ENCODE measurements around the gene PARD6B.

Gene PARD6B

GRCh38 chr20:50724851-50725723 lies 6.3 kb upstream of the PARD6B start:
- H3K9ac ChIP-seq (ENCODE audit: low read depth, low read length) = peak overlapping the region; percentile 23; the same call in 1 of the 2 replicates
- H3K36me3 ChIP-seq (ENCODE audit: insufficient read depth, low read length) = no peaks in the 10 kb centered on the region
- peaks cover 32% of the 10 kb centered on the region for H3K4me1 ChIP-seq (ENCODE audit: insufficient read depth, low read length)
- H3K9me3 ChIP-seq (ENCODE audit: control insufficient read depth, insufficient read depth, low read length) = no peaks in the 10 kb centered on the region

GRCh38 chr20:50725724-50726005 lies 5.7 kb upstream of the PARD6B start:
- Histone ChIP-seq H3K9me3 (ENCODE audit: control insufficient read depth, insufficient read depth, low read length) (no peaks in the 10 kb centered on the region), H3K36me3 (ENCODE audit: insufficient read depth, low read length) (no peaks in the 10 kb centered on the region), H3K9ac (ENCODE audit: low read depth, low read length) (no peak overlapping the region), H3K4me1 (ENCODE audit: insufficient read depth, low read length) (peaks cover 32% of the 10 kb centered on the region)

- H3K9ac ChIP-seq (ENCODE audit: low read depth, low read length) = no peak overlapping the region
- no peaks in the 10 kb centered on the region for H3K36me3 ChIP-seq (ENCODE audit: insufficient read depth, low read length)
- H3K9me3 ChIP-seq (ENCODE audit: control insufficient read depth, insufficient read depth, low read length) = no peaks in the 10 kb centered on the region
- peaks cover 32% of the 10 kb centered on the region for H3K4me1 ChIP-seq (ENCODE audit: insufficient read depth, low read length)
Observed at GRCh38 chr20:50726955-50727791, 4.2 kb upstream of the PARD6B start.

GRCh38 chr20:50727792-50728485 lies 3.4 kb upstream of the PARD6B start:
- H3K4me1 ChIP-seq (ENCODE audit: insufficient read depth, low read length) = peaks cover 32% of the 10 kb centered on the region
- H3K9me3 ChIP-seq (ENCODE audit: control insufficient read depth, insufficient read depth, low read length) = no peaks in the 10 kb centered on the region
- no peak overlapping the region for H3K9ac ChIP-seq (ENCODE audit: low read depth, low read length)
- H3K36me3 ChIP-seq (ENCODE audit: insufficient read depth, low read length) = no peaks in the 10 kb centered on the region

DNA sequence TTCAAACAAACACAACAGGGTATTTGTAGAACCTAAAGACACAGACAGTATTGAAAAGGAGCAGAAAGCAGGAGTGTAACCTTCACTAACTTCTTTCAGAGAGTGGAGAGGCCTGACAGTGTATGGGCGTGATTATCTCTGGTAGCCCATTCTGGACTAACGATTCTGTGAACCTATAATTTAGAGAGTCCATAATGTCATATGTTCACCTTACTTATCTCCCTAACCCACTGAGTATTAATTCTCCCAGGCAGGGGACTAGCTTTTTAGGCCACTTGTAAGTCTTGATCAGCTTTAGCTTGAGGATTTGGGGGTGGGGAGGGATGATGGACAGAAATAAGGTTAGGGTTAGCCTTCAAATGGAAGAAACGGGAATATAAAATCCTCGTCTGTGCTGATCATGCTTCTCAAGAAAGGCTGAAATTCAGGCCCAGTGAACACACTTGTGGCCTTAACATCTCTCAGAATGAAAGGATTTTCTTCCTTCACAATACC lies 2.8 kb upstream of the PARD6B start:
- no peak overlapping the region for H3K9ac ChIP-seq (ENCODE audit: low read depth, low read length)
- no peaks in the 10 kb centered on the region for H3K36me3 ChIP-seq (ENCODE audit: insufficient read depth, low read length)
- H3K4me1 ChIP-seq (ENCODE audit: insufficient read depth, low read length) = peaks cover 36% of the 10 kb centered on the region

DNA sequence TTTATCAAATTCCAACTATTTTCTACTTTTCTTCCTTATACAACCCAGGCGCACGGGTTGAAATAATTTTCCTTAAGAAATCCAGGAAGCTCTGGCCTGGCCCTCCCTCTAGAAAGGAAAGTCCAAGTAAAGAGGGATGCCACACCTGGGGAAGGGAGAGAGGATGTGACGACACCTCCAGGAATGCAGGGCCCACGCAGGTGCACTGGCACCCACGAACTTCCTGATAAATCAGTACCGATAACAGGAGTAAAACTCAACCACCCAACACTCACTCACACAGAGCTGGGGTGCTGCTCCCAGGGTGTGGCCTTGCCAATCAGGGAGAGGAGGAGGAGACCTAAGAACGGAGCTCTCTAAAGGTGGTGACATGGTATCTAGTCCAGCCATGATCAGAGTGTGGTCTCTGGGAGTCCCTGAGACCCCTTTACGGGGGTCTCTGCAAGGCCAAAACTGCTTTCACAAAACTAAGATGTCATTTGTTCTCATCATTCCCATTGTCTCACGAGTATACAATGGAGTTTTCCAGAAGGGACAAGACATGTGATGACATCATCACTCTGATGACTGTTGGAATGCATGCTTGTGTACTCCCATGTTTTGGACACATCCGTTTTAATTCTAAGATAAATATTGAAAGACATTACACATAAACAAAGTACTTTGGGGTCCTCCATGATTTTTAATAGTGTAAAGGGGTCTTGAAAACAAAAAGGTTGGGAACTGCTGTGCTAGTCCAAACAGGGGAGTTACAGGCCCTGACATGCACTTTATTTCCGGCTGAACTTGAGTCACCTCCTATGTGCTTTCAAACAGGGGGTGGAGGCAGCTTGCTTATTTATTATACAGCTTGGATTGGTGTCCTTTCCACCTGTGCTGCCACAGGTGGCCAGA lies 2.2 kb upstream of the PARD6B start:
- Histone ChIP-seq H3K9me3 (ENCODE audit: control insufficient read depth, insufficient read depth, low read length) (no peaks in the 10 kb centered on the region), H3K4me1 (ENCODE audit: insufficient read depth, low read length) (peaks cover 36% of the 10 kb centered on the region), H3K36me3 (ENCODE audit: insufficient read depth, low read length) (no peaks in the 10 kb centered on the region), H3K9ac (ENCODE audit: low read depth, low read length) (no peak overlapping the region)

More for the DNA sequence above, 2.8 kb upstream of the PARD6B start:
- no peaks in the 10 kb centered on the region for H3K9me3 ChIP-seq (ENCODE audit: control insufficient read depth, insufficient read depth, low read length)

DNA sequence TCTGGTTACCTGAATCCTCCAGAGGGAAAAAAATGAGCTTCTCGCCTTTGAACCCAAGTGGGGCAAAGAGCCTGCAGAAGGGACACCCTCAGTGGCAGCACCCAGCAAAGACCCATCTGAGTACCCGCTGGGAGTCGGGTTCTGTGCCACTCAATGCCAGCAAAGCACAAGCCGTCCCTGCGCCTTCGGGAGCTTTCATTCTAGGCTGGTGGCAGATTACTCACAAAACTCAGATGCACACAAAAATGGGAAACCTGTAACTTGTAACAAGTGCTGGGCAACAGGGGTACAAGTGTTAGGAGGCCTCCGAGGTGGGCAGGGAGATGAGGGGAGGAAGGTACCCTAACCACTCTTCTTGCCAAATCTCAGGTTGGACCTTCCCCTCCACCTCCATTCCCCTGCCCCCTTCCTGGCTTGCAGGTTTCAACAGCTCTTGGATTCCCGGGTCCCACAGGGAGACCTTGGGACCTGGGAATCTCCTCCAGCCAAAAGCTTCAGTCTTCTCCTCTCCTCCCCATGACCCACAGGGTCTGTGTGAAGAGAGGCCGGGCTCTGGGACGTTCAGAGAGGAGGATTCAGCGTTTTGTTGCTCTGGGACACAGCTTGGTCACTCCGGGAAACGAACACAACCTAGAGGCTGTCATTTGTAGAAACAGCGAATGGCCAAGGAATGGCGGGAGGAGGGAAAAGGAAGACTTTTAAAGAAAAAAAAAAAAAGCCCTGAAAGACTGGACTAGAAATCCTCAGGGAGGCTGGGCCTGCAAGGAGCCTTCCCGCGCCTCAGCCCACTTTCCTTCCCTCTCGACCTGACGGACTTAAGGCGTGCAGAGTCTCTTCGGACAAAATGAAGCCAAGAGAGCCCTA lies 1.2 kb upstream of the PARD6B start:
- H3K9me3 ChIP-seq (ENCODE audit: control insufficient read depth, insufficient read depth, low read length) = no peaks in the 10 kb centered on the region
- peak overlapping the region; percentile 70 for H3K9ac ChIP-seq (ENCODE audit: low read depth, low read length)
- H3K4me1 ChIP-seq (ENCODE audit: insufficient read depth, low read length) = peaks cover 28% of the 10 kb centered on the region
- no peaks in the 10 kb centered on the region for H3K36me3 ChIP-seq (ENCODE audit: insufficient read depth, low read length)

DNA sequence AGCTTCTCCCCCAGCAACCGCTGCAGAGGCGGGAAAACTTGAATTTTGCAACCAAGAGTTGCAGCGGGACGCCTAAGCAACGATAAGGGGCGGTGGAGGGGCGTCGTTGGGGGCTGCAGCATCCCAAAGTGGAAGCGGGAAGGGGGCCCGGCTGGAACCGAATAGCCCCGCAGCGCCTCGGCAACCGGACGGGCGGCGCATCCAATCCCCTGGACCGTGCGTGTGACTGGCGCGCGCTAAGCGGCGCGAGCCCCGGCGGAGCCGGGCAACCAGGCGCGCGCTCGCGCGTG lies 670 bp upstream of the PARD6B start:
- H3K9me3 ChIP-seq (ENCODE audit: control insufficient read depth, insufficient read depth, low read length) = no peaks in the 10 kb centered on the region
- H3K4me1 ChIP-seq (ENCODE audit: insufficient read depth, low read length) = peaks cover 24% of the 10 kb centered on the region
- peak overlapping the region; percentile 70 for H3K9ac ChIP-seq (ENCODE audit: low read depth, low read length)
- no peaks in the 10 kb centered on the region for H3K36me3 ChIP-seq (ENCODE audit: insufficient read depth, low read length)

DNA sequence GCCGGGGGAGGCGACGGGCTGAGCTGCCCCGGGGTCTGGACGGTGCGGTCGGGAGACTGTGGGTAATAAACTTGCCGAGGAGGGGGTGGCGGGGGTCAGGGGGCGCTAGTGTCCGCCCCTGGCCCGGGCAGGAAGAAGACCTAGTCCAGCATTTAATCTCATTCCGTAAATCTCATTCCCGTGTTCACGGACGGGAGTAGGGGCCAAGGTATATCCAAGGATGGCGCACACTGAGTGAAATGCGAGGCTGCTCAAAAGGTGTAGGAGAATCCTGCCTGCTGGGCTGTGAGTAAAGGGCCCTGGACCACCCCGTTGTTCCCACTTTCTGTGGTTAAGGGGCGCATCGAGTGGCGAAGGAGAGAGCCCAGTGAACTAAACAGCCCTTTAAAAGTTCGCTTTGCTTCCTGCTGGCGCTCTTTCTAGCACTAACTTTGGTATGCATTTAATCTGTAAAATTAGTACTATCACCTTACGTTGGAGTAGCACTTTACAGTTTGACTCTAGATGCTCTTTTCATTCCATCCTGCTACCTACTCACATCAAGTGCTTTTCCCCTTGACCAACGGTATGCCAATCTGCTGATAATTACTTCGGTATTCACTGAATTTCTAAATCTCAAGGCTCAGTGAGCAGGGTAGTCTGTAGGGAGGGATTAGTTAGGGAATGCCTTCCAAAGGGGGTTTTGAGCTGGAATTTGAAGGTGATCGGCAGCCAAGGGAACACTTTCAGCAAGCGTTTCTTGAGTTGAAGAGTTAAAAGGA lies 730 bp downstream of the PARD6B start:
- Histone ChIP-seq H3K4me1 (ENCODE audit: insufficient read depth, low read length) (peaks cover 28% of the 10 kb centered on the region), H3K9me3 (ENCODE audit: control insufficient read depth, insufficient read depth, low read length) (no peaks in the 10 kb centered on the region), H3K36me3 (ENCODE audit: insufficient read depth, low read length) (no peaks in the 10 kb centered on the region), H3K9ac (ENCODE audit: low read depth, low read length) (peak overlapping the region; percentile 59)

GRCh38 chr20:50733644-50734349 lies 2.4 kb downstream of the PARD6B start:
- H3K9me3 ChIP-seq (ENCODE audit: control insufficient read depth, insufficient read depth, low read length) = no peaks in the 10 kb centered on the region
- peaks cover 40% of the 10 kb centered on the region for H3K4me1 ChIP-seq (ENCODE audit: insufficient read depth, low read length)
- H3K36me3 ChIP-seq (ENCODE audit: insufficient read depth, low read length) = no peaks in the 10 kb centered on the region
- peak overlapping the region; percentile 59; the same call in 1 of the 2 replicates for H3K9ac ChIP-seq (ENCODE audit: low read depth, low read length)

DNA sequence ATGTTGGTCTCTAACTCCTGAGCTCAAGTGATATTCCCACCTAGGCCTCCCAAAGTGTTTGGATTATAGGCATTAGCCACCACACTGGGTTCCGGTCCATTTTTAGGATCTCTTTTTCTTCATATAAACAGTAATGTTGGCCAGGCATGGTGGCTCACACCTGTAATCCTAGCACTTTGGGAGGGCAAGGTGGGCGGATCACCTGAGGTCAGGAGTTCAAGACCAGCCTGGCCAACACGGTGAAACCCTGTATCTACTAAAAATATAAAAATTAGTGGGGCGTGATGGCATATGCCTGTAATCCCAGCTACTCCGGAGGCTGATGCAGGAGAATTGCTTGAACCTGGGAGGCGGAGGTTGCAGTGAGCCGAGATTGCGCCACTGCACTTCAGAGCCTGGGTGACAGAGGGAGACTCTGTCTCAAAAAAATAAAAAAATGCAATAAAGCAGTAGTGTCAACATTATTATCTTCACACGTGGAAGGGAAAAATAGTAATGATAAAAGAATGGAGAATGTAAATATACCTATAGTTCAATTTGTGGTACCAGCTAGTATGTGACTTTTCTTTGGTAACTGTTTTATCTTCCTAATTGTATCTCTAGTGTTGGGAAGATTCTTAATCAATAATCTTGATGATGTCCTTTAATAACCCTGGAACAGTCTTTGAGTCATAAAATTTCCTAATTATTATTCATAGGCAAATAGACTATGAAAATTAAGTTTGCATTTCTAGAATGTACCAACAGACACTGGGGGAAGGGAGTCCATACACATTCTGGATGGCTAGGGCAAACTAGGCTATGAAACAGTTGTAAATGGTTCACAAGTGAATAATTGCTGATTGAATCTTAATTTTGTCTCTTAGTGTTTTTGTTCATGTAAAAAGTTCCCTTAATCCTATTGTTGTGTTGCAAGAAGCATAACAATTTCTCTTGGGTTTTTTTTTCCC lies 3.6 kb downstream of the PARD6B start:
- no peak overlapping the region for H3K9ac ChIP-seq (ENCODE audit: low read depth, low read length)

More for the DNA sequence above, 3.6 kb downstream of the PARD6B start:
- H3K4me1 ChIP-seq (ENCODE audit: insufficient read depth, low read length) = peaks cover 38% of the 10 kb centered on the region
- H3K9me3 ChIP-seq (ENCODE audit: control insufficient read depth, insufficient read depth, low read length) = no peaks in the 10 kb centered on the region
- H3K36me3 ChIP-seq (ENCODE audit: insufficient read depth, low read length) = no peaks in the 10 kb centered on the region
